ENCODE data around the gene AIFM3.
"Not testable (repeated sequence)": the region's sequence is repeated elsewhere in the genome, so short reads cannot be mapped to it uniquely, and the experiment has no call there.

Gene AIFM3

DNA sequence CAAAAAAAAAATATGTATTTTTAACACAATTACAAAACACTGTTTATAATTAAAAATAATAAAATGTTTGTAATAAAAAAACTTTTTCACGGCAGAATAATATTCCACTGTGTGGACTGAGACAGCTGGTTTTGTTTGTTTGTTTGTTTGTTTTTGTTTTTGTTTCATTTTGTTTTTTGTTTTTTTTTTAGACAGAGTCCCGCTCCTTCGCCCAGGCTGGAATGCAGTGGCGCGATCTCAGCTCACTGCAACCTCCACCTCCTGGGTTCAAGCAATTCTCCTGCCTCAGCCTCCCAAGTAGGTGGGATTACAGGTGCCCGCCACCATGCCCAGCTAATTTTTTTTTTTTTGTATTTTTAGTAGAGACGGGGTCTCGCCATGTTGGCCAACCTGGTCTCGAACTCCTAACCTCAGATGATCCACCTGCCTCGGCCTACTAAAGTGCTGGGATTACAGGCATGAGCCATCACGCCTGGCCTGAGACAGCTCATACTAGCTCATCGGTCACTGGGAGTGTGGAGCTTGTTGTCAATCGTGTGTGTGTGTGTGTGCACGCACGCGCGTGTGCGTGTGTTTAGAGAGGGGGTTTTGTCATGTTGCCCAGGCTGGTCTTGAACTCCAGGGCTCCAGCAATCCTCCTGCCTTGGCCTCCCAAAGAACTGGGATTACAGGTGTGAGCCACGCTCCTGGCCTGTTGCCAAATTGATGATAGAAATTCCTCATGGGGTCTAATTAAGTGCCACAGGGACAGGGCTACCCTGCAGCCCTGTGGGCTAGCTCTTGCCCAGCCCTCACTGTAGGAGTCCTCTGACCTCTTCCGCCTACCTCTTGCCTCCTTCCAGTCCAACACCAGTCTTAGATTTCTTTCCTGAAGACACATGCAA lies 7.2 kb upstream of the AIFM3 start:
- FAIRE-seq = no peak
- DNase-seq (ENCODE audit: insufficient read length, low spot score) = no peak
- no peak for TF ChIP-seq POLR2A (IDR thresholded peaks at IDR 0.05; ENCODE audit: low read depth, low read length)

DNA sequence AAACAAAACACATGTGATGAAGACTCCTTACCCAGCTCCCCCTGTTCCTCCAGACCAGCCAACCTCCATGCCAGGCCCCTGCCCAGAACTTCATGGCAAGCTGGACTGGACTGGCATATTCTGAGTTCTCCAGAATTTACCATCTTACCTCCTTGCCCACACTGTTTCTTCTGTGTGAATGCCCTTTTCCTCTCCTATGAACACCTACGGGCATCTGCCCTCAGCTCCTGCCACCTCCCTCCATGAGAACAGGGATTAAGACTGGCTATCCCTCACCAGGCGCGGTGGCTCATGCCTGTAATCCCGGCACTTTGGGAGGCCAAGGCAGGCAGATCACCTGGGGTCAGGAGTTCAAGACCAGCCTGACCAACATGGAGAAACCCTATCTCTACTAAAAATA lies 6.4 kb upstream of the AIFM3 start:
- DNase-seq (ENCODE audit: insufficient read length, low spot score) (no peak), FAIRE-seq (no peak)
- no peak for TF ChIP-seq POLR2A (IDR thresholded peaks at IDR 0.05; ENCODE audit: low read depth, low read length)

GRCh38 chr22:20962491-20962945 lies 4.5 kb upstream of the AIFM3 start:
- FAIRE-seq = no peak

GRCh38 chr22:20963201-20964052 lies 3.6 kb upstream of the AIFM3 start:
- no peak for DNase-seq (ENCODE audit: insufficient read length, low spot score)
- FAIRE-seq = no peak
- TF ChIP-seq POLR2A (IDR thresholded peaks at IDR 0.05; ENCODE audit: low read depth, low read length) = no peak

More at GRCh38 chr22:20962491-20962945, 4.5 kb upstream of the AIFM3 start:
- no peak for DNase-seq (ENCODE audit: insufficient read length, low spot score)
- TF ChIP-seq POLR2A (IDR thresholded peaks at IDR 0.05; ENCODE audit: low read depth, low read length) = no peak

GRCh38 chr22:20964090-20964798 lies 2.8 kb upstream of the AIFM3 start:
- FAIRE-seq (no peak), DNase-seq (ENCODE audit: insufficient read length, low spot score) (no peak)
- no peak for TF ChIP-seq POLR2A (IDR thresholded peaks at IDR 0.05; ENCODE audit: low read depth, low read length)

DNA sequence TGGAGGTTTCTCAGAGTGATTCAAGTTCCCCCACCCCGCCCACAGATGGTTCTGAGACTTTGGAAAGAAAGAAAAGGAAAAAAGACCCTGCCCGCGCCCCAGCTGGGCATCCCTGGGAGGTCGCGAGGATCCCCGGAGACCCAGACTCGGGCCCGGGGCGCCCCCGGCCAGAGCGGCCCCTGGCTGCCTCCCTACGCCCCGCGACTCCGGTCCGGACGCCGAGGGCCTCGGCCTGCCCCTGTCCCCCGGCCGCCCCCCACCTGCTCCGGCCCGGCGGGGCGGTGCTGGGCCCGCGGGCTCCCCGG lies 2.3 kb upstream of the AIFM3 start:
- DNase-seq (ENCODE audit: insufficient read length, low spot score) = no peak

DNA sequence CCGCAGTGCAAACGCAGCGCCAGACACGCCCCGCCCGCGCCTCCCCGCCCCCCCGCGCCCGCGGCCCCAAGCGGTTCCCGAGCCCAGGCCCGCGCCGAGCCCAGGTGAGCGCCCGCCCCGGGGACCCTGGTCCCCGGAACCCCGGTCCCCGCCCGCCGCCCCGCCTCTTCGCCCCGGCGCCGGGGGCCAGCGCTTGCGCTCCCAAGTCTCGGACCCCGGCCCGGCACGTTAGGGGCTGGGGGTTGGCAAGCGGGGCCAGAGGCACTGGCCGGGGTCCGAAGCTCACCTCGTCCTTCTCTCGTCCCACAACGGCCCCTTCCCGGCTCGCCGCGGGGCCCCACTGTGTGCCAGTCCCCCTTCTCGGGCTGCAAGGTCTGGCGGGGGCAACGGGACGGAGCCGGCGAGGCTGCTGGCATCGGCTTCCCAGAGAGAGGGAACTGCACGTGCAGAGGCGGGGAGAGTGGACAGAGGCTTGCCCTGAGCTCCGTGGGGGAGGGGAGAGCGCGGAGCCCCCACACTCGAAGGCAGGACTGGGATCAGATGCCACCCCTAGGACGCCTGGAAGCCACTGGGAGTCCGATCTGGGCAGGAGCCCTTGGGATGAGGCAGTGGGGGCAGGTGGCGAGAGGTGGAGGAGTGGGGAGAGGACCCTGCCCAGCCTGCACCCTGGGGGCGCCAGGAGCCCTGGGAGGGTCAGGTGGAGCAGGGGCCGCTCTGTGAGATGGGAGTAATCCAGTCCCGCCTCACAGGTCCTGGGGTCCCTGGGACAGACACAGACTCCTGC lies 1.8 kb upstream of the AIFM3 start:
- no peak for TF ChIP-seq POLR2A (IDR thresholded peaks at IDR 0.05; ENCODE audit: low read depth, low read length)
- no peak for FAIRE-seq
- DNase-seq (ENCODE audit: insufficient read length, low spot score) = no peak

More for the DNA sequence above, 2.3 kb upstream of the AIFM3 start:
- FAIRE-seq = no peak
- no peak for TF ChIP-seq POLR2A (IDR thresholded peaks at IDR 0.05; ENCODE audit: low read depth, low read length)

- no peak for FAIRE-seq
- TF ChIP-seq POLR2A (IDR thresholded peaks at IDR 0.05; ENCODE audit: low read depth, low read length) = no peak
- no peak for DNase-seq (ENCODE audit: insufficient read length, low spot score)
Observed at GRCh38 chr22:20965888-20966855, 883 bp upstream of the AIFM3 start.

GRCh38 chr22:20967697-20968211 lies 699 bp downstream of the AIFM3 start:
- no peak for DNase-seq (ENCODE audit: insufficient read length, low spot score)

GRCh38 chr22:20968281-20968977 lies 1.4 kb downstream of the AIFM3 start:
- DNase-seq (ENCODE audit: insufficient read length, low spot score) (no peak), FAIRE-seq (no peak)
- no peak for TF ChIP-seq POLR2A (IDR thresholded peaks at IDR 0.05; ENCODE audit: low read depth, low read length)

More at GRCh38 chr22:20967697-20968211, 699 bp downstream of the AIFM3 start:
- no peak for FAIRE-seq
- TF ChIP-seq POLR2A (IDR thresholded peaks at IDR 0.05; ENCODE audit: low read depth, low read length) = no peak

- FAIRE-seq (no peak), DNase-seq (ENCODE audit: insufficient read length, low spot score) (no peak)
- no peak for TF ChIP-seq POLR2A (IDR thresholded peaks at IDR 0.05; ENCODE audit: low read depth, low read length)
Observed at GRCh38 chr22:20970939-20971657, 4.0 kb downstream of the AIFM3 start.

DNA sequence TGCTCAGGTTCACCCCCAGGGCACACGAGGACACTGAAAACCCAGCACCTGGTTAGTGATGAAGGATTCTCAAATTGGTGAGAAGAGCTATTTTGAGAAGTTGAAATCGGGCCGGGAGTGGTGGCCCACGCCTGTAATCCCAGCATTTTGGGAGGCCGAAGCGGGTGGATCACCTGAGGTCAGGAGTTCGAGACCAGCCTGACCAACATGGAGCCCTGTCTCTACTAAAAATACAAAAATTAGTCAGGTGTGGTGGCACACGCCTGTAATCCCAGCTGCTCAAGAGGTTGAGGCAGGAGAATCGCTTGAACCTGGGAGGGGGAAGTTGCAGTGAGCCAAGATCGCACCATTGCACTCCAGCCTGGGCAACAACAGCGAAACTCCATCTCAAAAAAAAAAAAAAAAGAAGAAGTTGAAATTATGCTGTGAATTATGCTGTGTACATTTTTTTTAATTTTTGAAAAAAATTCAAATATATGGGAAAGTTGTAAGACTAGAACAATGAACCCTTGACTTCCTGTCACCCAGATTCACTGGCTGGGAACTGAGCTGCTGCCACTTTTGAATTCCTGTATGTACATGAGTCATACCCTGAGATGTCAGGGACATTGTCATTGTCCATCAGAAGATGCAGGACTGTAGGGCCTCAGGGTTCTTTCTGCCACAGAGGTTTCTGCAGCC lies 5.1 kb downstream of the AIFM3 start:
- not testable (repeated sequence) for FAIRE-seq; DNase-seq (ENCODE audit: insufficient read length, low spot score)

Measured in H54 (cell line).